Osteocyte (in vitro differentiated cells): ENCODE results near the gene TEC. TPM values are rescaled to one million over a fixed set of nuclear protein-coding genes. Genes with fewer than 3 reads are reported as not detected.
"Not testable (repeated sequence)": the region's sequence is repeated elsewhere in the genome, so short reads cannot be mapped to it uniquely, and the experiment has no call there.

Experiments
- DNase-seq: peaks from one replicate; pipeline ENCODE4 v3.0.0; 2021; ENCODE audit warnings: mixed read lengths; ENCODE audit not compliant: unreplicated experiment; ENCODE audit errors: extremely low spot score
- H3K27ac Mint-ChIP-seq: one replicate; pipeline ENCODE4 v1.8.0; 2021; ENCODE audit warnings: mild to moderate bottlenecking, mixed read lengths; ENCODE audit not compliant: unreplicated experiment
- H3K27me3 Mint-ChIP-seq: one replicate; pipeline ENCODE4 v1.8.0; 2021; ENCODE audit warnings: mixed read lengths; ENCODE audit not compliant: unreplicated experiment
- H3K36me3 Mint-ChIP-seq: one replicate; pipeline ENCODE4 v1.8.0; 2021; ENCODE audit warnings: mixed read lengths; ENCODE audit not compliant: unreplicated experiment
- H3K4me1 Mint-ChIP-seq: one replicate; pipeline ENCODE4 v1.8.0; 2021; ENCODE audit warnings: mixed read lengths; ENCODE audit not compliant: unreplicated experiment
- H3K4me3 Mint-ChIP-seq: one replicate; pipeline ENCODE4 v1.8.0; 2021; ENCODE audit warnings: mild to moderate bottlenecking, moderate library complexity, mixed read lengths; ENCODE audit not compliant: unreplicated experiment
- H3K9me3 Mint-ChIP-seq: one replicate; pipeline ENCODE4 v1.8.0; 2021; ENCODE audit warnings: mixed read lengths; ENCODE audit not compliant: unreplicated experiment
- CTCF ChIP-seq: fragments of 200-600 bp; sonication (generic); IDR thresholded peaks from 2 replicates; pipeline ENCODE4 v1.5.0; 2021; ENCODE audit warnings: antibody characterized with exemption, mild to moderate bottlenecking, moderate library complexity
- total RNA-seq: library from RNA; stranded (reverse); gene quantifications from 2 replicates; pipeline ENCODE4 v1.2.1, GENCODE V29; 2021

The TEC gene
- total RNA-seq, 1 donor from 2014 or later, result not detected

- Mint-ChIP-seq H3K4me1 (peaks cover 25% of the 10 kb centered on the region), H3K36me3 (no peaks in the 10 kb centered on the region), H3K27me3 (no peaks in the 10 kb centered on the region), H3K9me3 (no peaks in the 10 kb centered on the region), H3K27ac (peak overlapping the region; percentile 89), H3K4me3 (no peak overlapping the region)
- no peak for DNase-seq
- TF ChIP-seq CTCF, result no peak
Measured at GRCh38 chr4:48172651-48173050, 97.0 kb downstream of the TEC start.

- H3K9me3 Mint-ChIP-seq, result no peaks in the 10 kb centered on the region
- H3K27ac Mint-ChIP-seq, result no peak overlapping the region
- no peak for DNase-seq
- no peak for TF ChIP-seq CTCF
- H3K4me1 Mint-ChIP-seq, result peaks cover 15% of the 10 kb centered on the region
- no peaks in the 10 kb centered on the region for H3K27me3 Mint-ChIP-seq
- H3K36me3 Mint-ChIP-seq, result no peaks in the 10 kb centered on the region
- H3K4me3 Mint-ChIP-seq, result no peak overlapping the region
Measured at GRCh38 chr4:48169636-48170035, 100.0 kb downstream of the TEC start.

GRCh38 chr4:48167538-48168263 lies 101.9 kb downstream of the TEC start:
- DNase-seq, result no peak
- no peak overlapping the region for H3K27ac Mint-ChIP-seq
- no peak overlapping the region for H3K4me3 Mint-ChIP-seq
- H3K4me1 Mint-ChIP-seq, result peaks cover 2% of the 10 kb centered on the region
- no peak for TF ChIP-seq CTCF
- no peaks in the 10 kb centered on the region for H3K36me3 Mint-ChIP-seq
- H3K9me3 Mint-ChIP-seq, result no peaks in the 10 kb centered on the region
- no peaks in the 10 kb centered on the region for H3K27me3 Mint-ChIP-seq

- H3K4me1 Mint-ChIP-seq, result peaks cover 14% of the 10 kb centered on the region
- H3K4me3 Mint-ChIP-seq, H3K36me3 Mint-ChIP-seq, H3K27ac Mint-ChIP-seq, H3K27me3 Mint-ChIP-seq, H3K9me3 Mint-ChIP-seq, DNase-seq: not testable (repeated sequence)
Measured at GRCh38 chr4:48164561-48164960, 105.1 kb downstream of the TEC start.

GRCh38 chr4:48163746-48164145 lies 105.9 kb downstream of the TEC start:
- Mint-ChIP-seq H3K36me3 (no peaks in the 10 kb centered on the region), H3K4me1 (peaks cover 14% of the 10 kb centered on the region), H3K27me3 (no peaks in the 10 kb centered on the region), H3K4me3 (no peak overlapping the region), H3K9me3 (no peaks in the 10 kb centered on the region), H3K27ac (no peak overlapping the region)
- DNase-seq, result no peak
- TF ChIP-seq CTCF, result no peak
